HepG2 (cell line): ENCODE data around the gene HOXC9.

ENCODE experiments used
- BHLHE40 ChIP-seq: IDR thresholded peaks from 2 replicates; pipeline ENCODE4 v1.6.1; 2011; ENCODE audit warnings: low read length, improper control_type of control experiment
- CHD2 ChIP-seq: IDR thresholded peaks from 2 replicates; pipeline ENCODE4 v1.6.1; 2011; ENCODE audit warnings: low read depth, low read length, improper control_type of control experiment
- GABPA ChIP-seq, 2 experiments: IDR thresholded peaks; 2 replicates each; pipeline ENCODE4 v1.6.1; 2011 to 2016; ENCODE audit warnings: low read depth in 2 of 2, low read length in 1 of 2, missing biosample characterization in 1 of 2, missing genetic modification characterization in 1 of 2
- NR1H2 ChIP-seq: sonication (generic); formaldehyde crosslinking; IDR thresholded peaks from 2 replicates; pipeline ENCODE4 v1.8.1; 2022; ENCODE audit warnings: low read depth, missing genetic modification reagents, borderline replicate concordance
- SKI ChIP-seq: fragments of 450-650 bp; IDR thresholded peaks from one replicate; pipeline ENCODE4 v1.6.1; 2018; ENCODE audit warnings: mild to moderate bottlenecking; ENCODE audit not compliant: partially characterized antibody
- ZNF24 ChIP-seq: fragments of 450-650 bp; IDR thresholded peaks from 2 replicates; pipeline ENCODE4 v1.6.1; 2017; ENCODE audit warnings: antibody characterized with exemption, mild to moderate bottlenecking

- TF ChIP-seq BHLHE40 (no peak), ZNF24 (no peak), SKI (no peak), CHD2 (no peak), NR1H2 (CRISPR knock-in tag) (no peak), GABPA (IDR thresholded peaks at IDR 0.05; ENCODE audit: low read depth, low read length) (no peak), GABPA (CRISPR knock-in tag; IDR thresholded peaks at IDR 0.05; ENCODE audit: low read depth) (no peak)
These were observed 5.0 kb upstream of the HOXC9 start for GRCh38 chr12:53995002-53995377.
